OCI-LY1 (cell line): Measurements from ENCODE around the gene TMEM161A.

Experiments
- H2AFZ ChIP-seq: fragments of 200-600 bp; sonication (generic), shearing (Covaris generic); 2 replicates; pipeline ENCODE4 v1.6.0; 2014; ENCODE audit warnings: antibody characterized with exemption, mild to moderate bottlenecking, low read length
- H3F3A ChIP-seq: fragments of 200-600 bp; sonication (generic), shearing (Covaris generic); 2 replicates; pipeline ENCODE4 v1.6.0; 2014; ENCODE audit warnings: mild to moderate bottlenecking, antibody characterized with exemption, low read length, moderate library complexity; ENCODE audit not compliant: insufficient read depth
- H3K27ac ChIP-seq: fragments of 200-600 bp; sonication (generic); 2 replicates; pipeline ENCODE4 v1.5.1; 2014; ENCODE audit warnings: low read length, mixed run types, mild to moderate bottlenecking, low read depth; ENCODE audit not compliant: poor library complexity, severe bottlenecking
- H3K27me3 ChIP-seq: fragments of 200-600 bp; sonication (generic); 2 replicates; pipeline ENCODE4 v1.6.0; 2014; ENCODE audit warnings: antibody characterized with exemption, mild to moderate bottlenecking, low read length, moderate library complexity; ENCODE audit not compliant: insufficient read depth
- H3K36me3 ChIP-seq: fragments of 200-600 bp; sonication (generic); 2 replicates; pipeline ENCODE4 v1.6.1; 2014; ENCODE audit warnings: mild to moderate bottlenecking, antibody characterized with exemption, low read length, moderate library complexity, mixed read lengths; ENCODE audit not compliant: insufficient read depth
- H3K4me1 ChIP-seq: fragments of 200-600 bp; sonication (generic); 2 replicates; pipeline ENCODE4 v1.5.1; 2014; ENCODE audit warnings: mild to moderate bottlenecking, low read length, moderate library complexity; ENCODE audit not compliant: insufficient read depth, severe bottlenecking
- H3K4me2 ChIP-seq: fragments of 200-600 bp; sonication (generic), shearing (Covaris generic); 2 replicates; pipeline ENCODE4 v1.6.1; 2014; ENCODE audit warnings: low read length
- H3K4me3 ChIP-seq: fragments of 200-600 bp; sonication (generic); 2 replicates; pipeline ENCODE4 v1.5.1; 2014; ENCODE audit warnings: low read length, low read depth, mild to moderate bottlenecking, mixed read lengths; ENCODE audit not compliant: poor library complexity, severe bottlenecking
- H3K79me2 ChIP-seq: fragments of 200-600 bp; shearing (Covaris generic); 2 replicates; pipeline ENCODE4 v1.6.1; 2016; ENCODE audit warnings: mixed run types, low read length, mixed read lengths; ENCODE audit not compliant: insufficient read depth
- H3K9ac ChIP-seq: fragments of 200-600 bp; sonication (generic), shearing (Covaris generic); 2 replicates; pipeline ENCODE4 v1.6.1; 2014; ENCODE audit warnings: mild to moderate bottlenecking, low read length, mixed read lengths
- H3K9me2 ChIP-seq: fragments of 200-600 bp; sonication (generic), shearing (Covaris generic); 2 replicates; pipeline ENCODE4 v1.6.1; 2014; ENCODE audit warnings: low read depth, mild to moderate bottlenecking, low read length, mixed read lengths
- H3K9me3 ChIP-seq: fragments of 200-600 bp; shearing (Covaris generic); 2 replicates; pipeline ENCODE4 v1.6.1; 2014; ENCODE audit warnings: low read length, mixed read lengths
- H4K20me1 ChIP-seq: fragments of 200-600 bp; sonication (generic), shearing (Covaris generic); 2 replicates; pipeline ENCODE4 v1.6.0; 2016; ENCODE audit warnings: mild to moderate bottlenecking, low read length; ENCODE audit not compliant: insufficient read depth
- EZH2 ChIP-seq: fragments of 200-600 bp; sonication (generic), shearing (Covaris generic); IDR thresholded peaks from 2 replicates; pipeline ENCODE4 v1.8.0; 2017; ENCODE audit warnings: borderline replicate concordance, mixed run types, mild to moderate bottlenecking, antibody characterized with exemption, low read length, moderate library complexity, mixed read lengths
- TF ChIP-seq, protein P1 (sequence below): fragments of 200-600 bp; sonication (generic), shearing (Covaris generic); IDR thresholded peaks from 2 replicates; pipeline ENCODE4 v1.5.1; 2017; ENCODE audit warnings: mild to moderate bottlenecking, antibody characterized with exemption, low read length, moderate library complexity, mixed read lengths

The TMEM161A gene

DNA sequence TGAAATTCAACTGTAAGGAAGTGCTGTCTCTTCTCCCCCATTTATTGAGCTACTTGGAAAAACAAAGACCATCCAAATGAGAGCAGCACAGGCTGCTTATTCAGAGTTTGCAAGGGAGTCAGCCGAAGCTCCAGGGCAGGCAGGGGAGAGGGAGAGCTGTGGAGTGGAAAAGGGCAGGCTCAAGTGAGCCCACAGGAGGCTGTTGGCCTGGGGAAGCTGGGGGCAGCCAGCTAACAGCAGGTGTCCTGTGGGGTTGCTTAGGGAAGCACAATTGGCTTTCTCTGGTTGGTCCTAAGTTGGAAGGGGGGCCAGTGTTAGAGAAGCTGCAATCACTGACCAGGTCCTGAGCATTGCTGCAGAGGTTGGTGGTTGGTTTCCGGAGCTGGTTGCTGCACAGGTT is 50.6 kb downstream of the TMEM161A start:
- Histone ChIP-seq H3K79me2 (no peaks in the 10 kb centered on the region), H3K9me3 (no peaks in the 10 kb centered on the region), H3K9ac (no peak overlapping the region), H3K36me3 (no peaks in the 10 kb centered on the region), H3K27me3 (no peaks in the 10 kb centered on the region), H2AFZ (no peak overlapping the region), H3K4me3 (no peak overlapping the region), H3K4me2 (no peak overlapping the region), H4K20me1 (no peaks in the 10 kb centered on the region), H3K9me2 (no peaks in the 10 kb centered on the region), H3F3A (no peaks in the 10 kb centered on the region), H3K4me1 (no peaks in the 10 kb centered on the region), H3K27ac (no peak overlapping the region)
- TF ChIP-seq EZH2 = no peak
- TF ChIP-seq, protein P1, sequence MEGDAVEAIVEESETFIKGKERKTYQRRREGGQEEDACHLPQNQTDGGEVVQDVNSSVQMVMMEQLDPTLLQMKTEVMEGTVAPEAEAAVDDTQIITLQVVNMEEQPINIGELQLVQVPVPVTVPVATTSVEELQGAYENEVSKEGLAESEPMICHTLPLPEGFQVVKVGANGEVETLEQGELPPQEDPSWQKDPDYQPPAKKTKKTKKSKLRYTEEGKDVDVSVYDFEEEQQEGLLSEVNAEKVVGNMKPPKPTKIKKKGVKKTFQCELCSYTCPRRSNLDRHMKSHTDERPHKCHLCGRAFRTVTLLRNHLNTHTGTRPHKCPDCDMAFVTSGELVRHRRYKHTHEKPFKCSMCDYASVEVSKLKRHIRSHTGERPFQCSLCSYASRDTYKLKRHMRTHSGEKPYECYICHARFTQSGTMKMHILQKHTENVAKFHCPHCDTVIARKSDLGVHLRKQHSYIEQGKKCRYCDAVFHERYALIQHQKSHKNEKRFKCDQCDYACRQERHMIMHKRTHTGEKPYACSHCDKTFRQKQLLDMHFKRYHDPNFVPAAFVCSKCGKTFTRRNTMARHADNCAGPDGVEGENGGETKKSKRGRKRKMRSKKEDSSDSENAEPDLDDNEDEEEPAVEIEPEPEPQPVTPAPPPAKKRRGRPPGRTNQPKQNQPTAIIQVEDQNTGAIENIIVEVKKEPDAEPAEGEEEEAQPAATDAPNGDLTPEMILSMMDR = no peak

DNA sequence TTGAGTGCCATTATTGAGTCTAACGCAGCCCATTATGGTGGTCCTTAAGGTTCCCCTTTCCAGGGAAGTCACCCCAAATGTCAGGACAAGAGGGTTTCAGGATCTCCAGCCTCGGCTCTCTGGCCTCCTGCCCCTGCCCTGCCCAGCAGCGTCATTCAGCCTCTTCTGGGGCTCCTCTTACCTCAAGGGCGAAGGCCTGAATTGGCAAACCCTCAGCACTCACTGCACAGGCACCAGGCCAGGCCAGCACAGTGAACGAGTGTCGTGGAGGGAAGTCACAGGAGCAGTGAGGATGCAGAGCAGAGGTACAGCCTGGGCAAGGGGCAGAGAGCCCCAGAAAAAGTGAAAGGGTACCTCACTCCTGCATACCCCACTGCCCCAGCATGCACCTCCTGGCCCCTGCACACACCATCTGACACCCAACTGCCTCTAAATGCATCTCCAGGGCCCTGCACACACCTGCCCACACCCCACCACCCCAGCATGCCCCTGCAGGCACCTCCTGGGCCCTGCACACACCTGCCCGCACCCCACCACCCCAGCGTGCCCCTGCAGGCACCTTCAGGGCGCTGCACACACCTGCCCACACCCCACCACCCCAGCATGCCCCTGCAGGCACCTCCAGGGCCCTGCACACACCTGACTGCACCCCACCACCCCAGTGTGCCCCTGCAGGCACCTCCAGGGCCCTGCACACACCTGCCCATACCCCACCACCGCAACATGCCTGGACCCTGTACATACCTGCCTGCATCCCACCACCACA is 54.7 kb downstream of the TMEM161A start:
- no peaks in the 10 kb centered on the region for H3K4me1 ChIP-seq
- H3K27me3 ChIP-seq = no peaks in the 10 kb centered on the region
- H3F3A ChIP-seq = no peaks in the 10 kb centered on the region
- no peak overlapping the region for H3K27ac ChIP-seq
- H3K9me2 ChIP-seq = no peaks in the 10 kb centered on the region
- no peak for TF ChIP-seq EZH2
- TF ChIP-seq, protein P1 = no peak
- no peak overlapping the region for H3K9ac ChIP-seq
- H2AFZ ChIP-seq = no peak overlapping the region
- H3K36me3 ChIP-seq = no peaks in the 10 kb centered on the region
- no peaks in the 10 kb centered on the region for H4K20me1 ChIP-seq
- no peaks in the 10 kb centered on the region for H3K9me3 ChIP-seq
- H3K4me3 ChIP-seq = no peak overlapping the region
- no peak overlapping the region for H3K4me2 ChIP-seq
- H3K79me2 ChIP-seq = no peaks in the 10 kb centered on the region

DNA sequence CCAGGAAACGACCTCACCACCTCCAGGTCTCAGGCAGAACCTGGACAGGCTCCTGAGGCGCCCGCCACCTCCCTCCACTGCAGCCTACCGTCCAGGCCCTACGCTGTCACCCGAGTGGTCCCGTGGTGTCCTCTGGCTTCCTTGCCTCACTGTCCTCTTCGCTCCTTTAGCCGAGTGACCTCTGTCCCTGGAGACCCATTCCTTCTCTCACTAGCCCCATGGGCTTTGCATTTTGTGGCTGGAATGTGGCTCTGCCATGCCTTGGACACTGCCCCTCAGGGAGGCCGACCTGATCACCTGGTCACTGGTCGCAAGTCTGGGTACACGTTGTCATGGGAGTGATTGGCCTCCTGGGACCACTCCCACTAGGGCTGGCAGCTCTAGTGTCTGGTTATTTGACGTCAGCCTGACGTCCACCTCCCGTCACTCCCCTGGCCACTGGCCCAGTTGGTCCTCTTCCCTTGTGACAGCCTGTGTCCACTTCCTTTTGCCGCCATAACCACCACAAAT is 56.6 kb downstream of the TMEM161A start:
- Histone ChIP-seq H4K20me1 (no peaks in the 10 kb centered on the region), H3K9ac (no peak overlapping the region), H3F3A (no peaks in the 10 kb centered on the region), H3K27me3 (no peaks in the 10 kb centered on the region), H3K4me2 (no peak overlapping the region), H3K36me3 (no peaks in the 10 kb centered on the region), H3K9me2 (no peaks in the 10 kb centered on the region), H3K9me3 (no peaks in the 10 kb centered on the region), H2AFZ (no peak overlapping the region), H3K4me3 (no peak overlapping the region), H3K79me2 (no peaks in the 10 kb centered on the region), H3K27ac (no peak overlapping the region), H3K4me1 (no peaks in the 10 kb centered on the region)
- no peak for TF ChIP-seq EZH2
- TF ChIP-seq, protein P1 = no peak
